Ishikawa (cell line): ENCODE data around the gene RUSC1.

Experiments
- CREB1 ChIP-seq: IDR thresholded peaks from 2 replicates; pipeline ENCODE4 v1.6.1; 2012; ENCODE audit warnings: low read depth
- RAD21 ChIP-seq: IDR thresholded peaks from 2 replicates; pipeline ENCODE4 v1.6.1; 2012; ENCODE audit warnings: low read depth
- TEAD4 ChIP-seq: IDR thresholded peaks from 2 replicates; pipeline ENCODE4 v1.6.1; 2012

- TF ChIP-seq CREB1 (no peak), TEAD4 (no peak), RAD21 (no peak)
Measured at GRCh38 chr1:155285631-155286044, 35.1 kb upstream of the RUSC1 start.
